Measurements from ENCODE around the gene ING1.
"Not testable (repeated sequence)": the region's sequence is repeated elsewhere in the genome, so short reads cannot be mapped to it uniquely, and the experiment has no call there.

The ING1 gene

GRCh38 chr13:110713642-110713952, at the start of gene ING1:
Gene ING1 (plus strand): TSS chr13:110713700. CDS start chr13:110714150, 450 bp downstream.
- no peak for DNase-seq
- TF ChIP-seq POLR2A (IDR thresholded peaks at IDR 0.05; ENCODE audit: low read length), result no peak
- TF ChIP-seq GATA1 (IDR thresholded peaks at IDR 0.05; ENCODE audit: low read depth, low read length), result no peak

- no peak for DNase-seq
- TF ChIP-seq POLR2A (IDR thresholded peaks at IDR 0.05; ENCODE audit: low read length) (no peak), GATA1 (IDR thresholded peaks at IDR 0.05; ENCODE audit: low read depth, low read length) (no peak)
Measured at GRCh38 chr13:110664041-110664440, 49.5 kb upstream of the ING1 start.

GRCh38 chr13:110664673-110665072, 48.8 kb upstream of the ING1 start:
- TF ChIP-seq GATA1 (IDR thresholded peaks at IDR 0.05; ENCODE audit: low read depth, low read length) (no peak), POLR2A (IDR thresholded peaks at IDR 0.05; ENCODE audit: low read length) (no peak)
- no peak for DNase-seq

- TF ChIP-seq POLR2A (IDR thresholded peaks at IDR 0.05; ENCODE audit: low read length) (no peak), GATA1 (IDR thresholded peaks at IDR 0.05; ENCODE audit: low read depth, low read length) (no peak)
- no peak for DNase-seq
Measured at GRCh38 chr13:110665491-110666254, 47.8 kb upstream of the ING1 start.

- DNase-seq, result no peak
- TF ChIP-seq GATA1 (IDR thresholded peaks at IDR 0.05; ENCODE audit: low read depth, low read length) (no peak), POLR2A (IDR thresholded peaks at IDR 0.05; ENCODE audit: low read length) (no peak)
Measured at GRCh38 chr13:110666255-110666533, 47.3 kb upstream of the ING1 start.

- no peak for DNase-seq
- TF ChIP-seq POLR2A (IDR thresholded peaks at IDR 0.05; ENCODE audit: low read length) (no peak), GATA1 (IDR thresholded peaks at IDR 0.05; ENCODE audit: low read depth, low read length) (no peak)
Measured at GRCh38 chr13:110669036-110669435, 44.5 kb upstream of the ING1 start.

GRCh38 chr13:110669814-110670213, 43.7 kb upstream of the ING1 start:
- not testable (repeated sequence) for DNase-seq

GRCh38 chr13:110676595-110677587, 36.6 kb upstream of the ING1 start:
- no peak for DNase-seq

GRCh38 chr13:110677731-110678545, 35.6 kb upstream of the ING1 start:
- no peak for TF ChIP-seq GATA1 (IDR thresholded peaks at IDR 0.05; ENCODE audit: low read depth, low read length)
- no peak for TF ChIP-seq POLR2A (IDR thresholded peaks at IDR 0.05; ENCODE audit: low read length)
- DNase-seq, result no peak

More at GRCh38 chr13:110676595-110677587, 36.6 kb upstream of the ING1 start:
- TF ChIP-seq POLR2A (IDR thresholded peaks at IDR 0.05; ENCODE audit: low read length) (no peak), GATA1 (IDR thresholded peaks at IDR 0.05; ENCODE audit: low read depth, low read length) (no peak)

GRCh38 chr13:110680852-110681251, 32.6 kb upstream of the ING1 start:
- DNase-seq, result peak; percentile 32 to 34
- TF ChIP-seq GATA1 (IDR thresholded peaks at IDR 0.05; ENCODE audit: low read depth, low read length) (no peak), POLR2A (IDR thresholded peaks at IDR 0.05; ENCODE audit: low read length) (no peak)

- no peak for TF ChIP-seq POLR2A (IDR thresholded peaks at IDR 0.05; ENCODE audit: low read length)
Measured at GRCh38 chr13:110681868-110682550, 31.5 kb upstream of the ING1 start.

GRCh38 chr13:110682746-110683145, 30.8 kb upstream of the ING1 start:
- TF ChIP-seq GATA1 (IDR thresholded peaks at IDR 0.05; ENCODE audit: low read depth, low read length) (no peak), POLR2A (IDR thresholded peaks at IDR 0.05; ENCODE audit: low read length) (no peak)
- no peak for DNase-seq

More at GRCh38 chr13:110681868-110682550, 31.5 kb upstream of the ING1 start:
- DNase-seq, result no peak

- peak in 1 of 2 experiments; percentile 43 for DNase-seq
- TF ChIP-seq POLR2A (IDR thresholded peaks at IDR 0.05; ENCODE audit: low read length), result no peak
- no peak for TF ChIP-seq GATA1 (IDR thresholded peaks at IDR 0.05; ENCODE audit: low read depth, low read length)
Measured at GRCh38 chr13:110683203-110683883, 30.2 kb upstream of the ING1 start.

All from erythroblast (primary cell).